Smooth muscle cell of the pulmonary artery (primary cell): ENCODE results near the gene SIDT1. TPM values are rescaled to one million over a fixed set of nuclear protein-coding genes. Genes with fewer than 3 reads are reported as not detected.

Experiments used
- total RNA-seq: library from RNA; depleted of rRNA; stranded (reverse); fragments of >200 nt; gene quantifications from 2 replicates; pipeline ENCODE4 v1.2.3, GENCODE V29; 2014

Gene SIDT1
- 0.20 TPM in 1 of 2 replicates, not detected in the other for total RNA-seq

GRCh38 chr3:113531826-113532697 lies at the start of gene SIDT1:
Gene SIDT1, plus strand, starts transcription at chr3:113532555. Its CDS starts 467 bp downstream, at chr3:113533022.

Other genes starting within 250 kb of the SIDT1 start
- 4.2 and 5.3 TPM in 2 replicates for gene CFAP44, start 91.1 kb upstream of the SIDT1 start, total RNA-seq
- 12.9 and 13.6 TPM in 2 replicates for gene SPICE1, start 17.4 kb upstream of the SIDT1 start, total RNA-seq
- 7.3 and 10.2 TPM in 2 replicates for gene USF3, start 164.1 kb downstream of the SIDT1 start, total RNA-seq
- 249 and 278 TPM in 2 replicates for gene NAA50, start 213.7 kb downstream of the SIDT1 start, total RNA-seq
- 105 and 107 TPM in 2 replicates for gene ATP6V1A, start 214.5 kb downstream of the SIDT1 start, total RNA-seq